HEK293 (cell line): ENCODE measurements around the gene FADS2.

Source experiments
- CTCF ChIP-seq: fragments of 450-650 bp; formaldehyde crosslinking; IDR thresholded peaks from 2 replicates; pipeline ENCODE4 v1.5.1; 2016; ENCODE audit warnings: missing biosample characterization, missing genetic modification characterization
- SETDB1 ChIP-seq: IDR thresholded peaks from one replicate; pipeline ENCODE4 v1.6.1; 2017; ENCODE audit warnings: mild to moderate bottlenecking, low read length, moderate library complexity, mixed read lengths; ENCODE audit not compliant: insufficient read length
- TCF7L2 ChIP-seq: IDR thresholded peaks from 2 replicates; pipeline ENCODE4 v1.6.1; 2011; ENCODE audit warnings: low read depth, mild to moderate bottlenecking, inconsistent platforms, low read length, moderate library complexity, borderline replicate concordance
- ZNF23 ChIP-seq: fragments of 450-650 bp; formaldehyde crosslinking; IDR thresholded peaks from 2 replicates; pipeline ENCODE4 v1.5.1; 2016; ENCODE audit warnings: missing biosample characterization, missing genetic modification characterization, borderline replicate concordance
- ZNF830 ChIP-seq: fragments of 450-650 bp; IDR thresholded peaks from 2 replicates; pipeline ENCODE4 v1.5.0; 2018; ENCODE audit warnings: missing biosample characterization, missing genetic modification characterization, low read depth, mild to moderate bottlenecking, moderate library complexity

DNA sequence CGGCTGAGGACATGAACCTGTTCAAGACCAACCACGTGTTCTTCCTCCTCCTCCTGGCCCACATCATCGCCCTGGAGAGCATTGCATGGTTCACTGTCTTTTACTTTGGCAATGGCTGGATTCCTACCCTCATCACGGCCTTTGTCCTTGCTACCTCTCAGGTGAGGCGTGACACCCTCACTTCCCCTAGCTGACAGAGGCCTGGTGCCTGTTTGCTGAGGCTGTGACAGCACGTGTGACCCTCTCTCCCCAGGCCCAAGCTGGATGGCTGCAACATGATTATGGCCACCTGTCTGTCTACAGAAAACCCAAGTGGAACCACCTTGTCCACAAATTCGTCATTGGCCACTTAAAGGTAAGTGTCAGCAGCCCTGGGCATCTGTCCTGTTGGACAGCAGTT is 12.3 kb downstream of the FADS2 start:
- TF ChIP-seq ZNF830 (tag by site-specific recombination) (no peak), SETDB1 (no peak), ZNF23 (tag by site-specific recombination) (no peak), CTCF (tag by site-specific recombination) (no peak), TCF7L2 (no peak)
